ENCODE measurements around the gene ECEL1. TPM values are rescaled to one million over a fixed set of nuclear protein-coding genes. Genes with fewer than 3 reads are reported as not detected.

Gene ECEL1
- total and polyA plus RNA-seq, 9 of the 15 experiments (the other 6 are each of a cell fraction or from before 2014, with no cell fraction given): 0.09 TPM; not detected in 8

- CTCF ChIA-PET (ENCODE audit: low intra/inter-chr PET ratio): no interaction called here
These were observed 51.8 kb downstream of the ECEL1 start for GRCh38 chr2:232435805-232436204.

More at GRCh38 chr2:232435805-232436204, 51.8 kb downstream of the ECEL1 start:
- Histone ChIP-seq H2AFZ (ENCODE audit: low read depth, low read length) (no peak overlapping the region), H3K4me2 (ENCODE audit: insufficient read depth, low read length) (no peak overlapping the region), H3K9ac (ENCODE audit: insufficient read depth in 1 of 2, low read depth in 2 of 2, low read length in 2 of 2) (no peak overlapping the region), H3K36me3 (ENCODE audit: control insufficient read depth, insufficient read depth, low read length) (no peaks in the 10 kb centered on the region), H3K9me1 (ENCODE audit: control insufficient read depth, insufficient read depth, low read length) (no peaks in the 10 kb centered on the region), H3K27me3 (ENCODE audit: control insufficient read depth in 2 of 2, insufficient read depth in 2 of 2, low read length in 2 of 2) (peaks cover 0 to 45% of the 10 kb centered on the region in 2 experiments; a peak in 3 of 5 replicates), H3K27ac (ENCODE audit: extremely low read depth, low read depth, low read length) (no peak overlapping the region), H3K4me1 (replicated peaks in 1 of 2; ENCODE audit: control insufficient read depth in 2 of 2, insufficient read depth in 2 of 2, low read length in 2 of 2) (peaks cover 0 to 10% of the 10 kb centered on the region in 2 experiments; a peak in 2 of 5 replicates), H3K79me2 (ENCODE audit: control insufficient read depth, insufficient read depth, low read length) (no peaks in the 10 kb centered on the region), H3K4me3 (no peak overlapping the region), H3K9me3 (replicated peaks; ENCODE audit: control insufficient read depth, insufficient read depth, low read depth, low read length) (no peaks in the 10 kb centered on the region), H4K20me1 (replicated peaks; ENCODE audit: control insufficient read depth, insufficient read depth, low read length) (no peaks in the 10 kb centered on the region)
- 1% methylated on average over 6 of the region's 7 CpGs for WGBS (ENCODE audit: insufficient coverage, low coverage, missing lambda C conversion rate)
- POLR2A ChIA-PET: interaction anchor here (0.9 kb wide), 1 partner anchor 536 kb away, joined by 3 read pairs; no protein-coding TSS in a partner anchor
- ATAC-seq (no peak), FAIRE-seq (no peak), DNase-seq (ENCODE audit: extremely low read depth in 1 of 4, low spot score in 3 of 4) (no peak)
- no TSS peak for BruUV-seq (replicated peaks)
- TF ChIP-seq CHD7 (IDR thresholded peaks at IDR 0.05; ENCODE audit: low read depth, low read length) (no peak), GTF2A2 (tag; IDR thresholded peaks at IDR 0.05) (no peak), SP2 (IDR thresholded peaks at IDR 0.05; ENCODE audit: extremely low read depth, low read depth, low read length, poor library complexity, severe bottlenecking) (no peak), ZNF197 (CRISPR knock-in tag; IDR thresholded peaks at IDR 0.05; ENCODE audit: low read depth) (no peak), NR1H2 (CRISPR knock-in tag; IDR thresholded peaks at IDR 0.05) (no peak)
- in situ Hi-C loops (cut with MboI): loop anchor here (5.0 kb wide), 1 partner anchor 109 kb away; no protein-coding TSS in a partner anchor
- intact Hi-C loops (cut with micrococcal nuclease): loop anchor here (10.0 kb wide), 1 partner anchor 291 kb away; no protein-coding TSS in a partner anchor
